BJ (cell line): ENCODE measurements around the gene MAST2. TPM values are rescaled to one million over a fixed set of nuclear protein-coding genes. Genes with fewer than 3 reads are reported as not detected.
"Not testable (repeated sequence)": the region's sequence is repeated elsewhere in the genome, so short reads cannot be mapped to it uniquely, and the experiment has no call there.

ENCODE experiments used
- CTCF ChIA-PET: fragments of 350-600 bp; formaldehyde crosslinking; extraction: SDS; loops from one replicate; lab custom pipeline; 2021; ENCODE audit warnings: antibody characterized with exemption, inconsistent platforms; lab: Yijun Ruan, JAX
- POLR2A ChIA-PET: fragments of 300-600 bp; sonication (Branson Sonifier 250); formaldehyde crosslinking; extraction: SDS; loops from one replicate; lab custom pipeline; 2021; ENCODE audit warnings: antibody characterized with exemption; lab: Charles Lee
- DNase-seq: peaks from one replicate; pipeline ENCODE4 v3.0.0-alpha.2; 2011; ENCODE audit warnings: low read depth
- H3K27me3 ChIP-seq: 2 replicates; pipeline ENCODE4 v1.6.0; 2011; ENCODE audit warnings: low read length; ENCODE audit not compliant: control insufficient read depth, insufficient read depth
- H3K36me3 ChIP-seq: 2 replicates; pipeline ENCODE4 v1.5.1; 2011; ENCODE audit warnings: low read length; ENCODE audit not compliant: control insufficient read depth, insufficient read depth
- H3K4me3 ChIP-seq: 2 replicates; pipeline ENCODE4 v1.5.1; 2011; ENCODE audit warnings: low read depth, mild to moderate bottlenecking, control low read depth, low read length
- polyA plus RNA-seq: library from polyadenylated mRNA; depleted of rRNA; stranded (reverse); fragments of >200 nt; gene quantifications from 2 replicates; pipeline ENCODE4 v1.2.3, GENCODE V29; 2011
- TF ChIP-seq, protein P1 (sequence below): IDR thresholded peaks from 2 replicates; pipeline ENCODE4 v1.5.1; 2011; ENCODE audit warnings: low read depth, mild to moderate bottlenecking, control low read depth, inconsistent platforms, low read length, moderate library complexity; ENCODE audit not compliant: insufficient read depth

MAST2 gene
- polyA plus RNA-seq, 1 experiment = 47.2 TPM

DNA sequence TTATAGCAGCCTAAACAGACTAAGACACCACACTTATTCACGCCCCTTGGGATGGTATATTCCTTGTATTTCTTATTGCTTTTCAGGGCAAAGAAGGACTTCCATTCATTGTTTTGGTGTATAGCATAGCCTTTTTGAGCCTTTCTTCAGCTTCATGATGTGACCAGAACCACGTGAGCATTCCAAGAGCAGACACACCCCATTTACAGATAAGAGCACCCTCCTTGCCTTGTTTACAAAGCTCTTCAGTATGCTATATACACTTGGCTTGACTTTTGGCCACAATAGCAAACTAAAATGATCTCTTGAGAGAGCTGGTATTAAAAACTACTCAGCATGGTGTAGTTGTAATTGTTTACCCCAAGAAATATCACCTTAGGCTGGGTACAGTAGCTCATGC is 250.3 kb downstream of the MAST2 start:
- TF ChIP-seq, protein P1, sequence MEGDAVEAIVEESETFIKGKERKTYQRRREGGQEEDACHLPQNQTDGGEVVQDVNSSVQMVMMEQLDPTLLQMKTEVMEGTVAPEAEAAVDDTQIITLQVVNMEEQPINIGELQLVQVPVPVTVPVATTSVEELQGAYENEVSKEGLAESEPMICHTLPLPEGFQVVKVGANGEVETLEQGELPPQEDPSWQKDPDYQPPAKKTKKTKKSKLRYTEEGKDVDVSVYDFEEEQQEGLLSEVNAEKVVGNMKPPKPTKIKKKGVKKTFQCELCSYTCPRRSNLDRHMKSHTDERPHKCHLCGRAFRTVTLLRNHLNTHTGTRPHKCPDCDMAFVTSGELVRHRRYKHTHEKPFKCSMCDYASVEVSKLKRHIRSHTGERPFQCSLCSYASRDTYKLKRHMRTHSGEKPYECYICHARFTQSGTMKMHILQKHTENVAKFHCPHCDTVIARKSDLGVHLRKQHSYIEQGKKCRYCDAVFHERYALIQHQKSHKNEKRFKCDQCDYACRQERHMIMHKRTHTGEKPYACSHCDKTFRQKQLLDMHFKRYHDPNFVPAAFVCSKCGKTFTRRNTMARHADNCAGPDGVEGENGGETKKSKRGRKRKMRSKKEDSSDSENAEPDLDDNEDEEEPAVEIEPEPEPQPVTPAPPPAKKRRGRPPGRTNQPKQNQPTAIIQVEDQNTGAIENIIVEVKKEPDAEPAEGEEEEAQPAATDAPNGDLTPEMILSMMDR = no peak
- H3K36me3 ChIP-seq = no peaks in the 10 kb centered on the region
- H3K4me3 ChIP-seq = no peak overlapping the region
- DNase-seq = no peak
- CTCF ChIA-PET = interaction anchor here (1.4 kb wide), 1 partner anchor 10 kb away, joined by 7 read pairs; no protein-coding TSS in a partner anchor
- H3K27me3 ChIP-seq = no peaks in the 10 kb centered on the region
- POLR2A ChIA-PET = interaction anchor here (0.7 kb wide), 1 partner anchor 29 kb away, joined by 27 read pairs; no protein-coding TSS in a partner anchor

DNA sequence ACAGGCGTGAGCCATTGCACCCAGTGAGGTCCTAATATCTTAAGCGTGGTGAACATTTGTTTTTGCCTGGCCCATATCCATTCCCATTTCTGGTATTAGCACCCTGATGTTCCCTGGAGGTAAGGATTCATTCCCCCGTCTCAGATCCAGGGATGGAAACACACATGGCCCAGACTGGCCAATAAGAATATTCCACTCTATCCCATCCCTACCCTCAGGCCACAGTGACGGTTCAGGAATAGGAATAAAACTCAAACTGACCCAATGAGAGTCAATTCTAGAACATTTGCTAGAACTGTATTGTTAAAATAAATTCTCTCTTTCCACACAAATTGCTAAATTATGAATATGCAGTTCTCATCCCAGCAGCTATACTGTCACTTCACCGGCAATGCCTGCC is 252.9 kb downstream of the MAST2 start:
- CTCF ChIA-PET = no interaction called here
- POLR2A ChIA-PET = no interaction called here
- H3K27me3 ChIP-seq = no peaks in the 10 kb centered on the region
- no peak overlapping the region for H3K4me3 ChIP-seq
- H3K36me3 ChIP-seq = no peaks in the 10 kb centered on the region
- DNase-seq = no peak
- TF ChIP-seq, protein P1 = no peak

DNA sequence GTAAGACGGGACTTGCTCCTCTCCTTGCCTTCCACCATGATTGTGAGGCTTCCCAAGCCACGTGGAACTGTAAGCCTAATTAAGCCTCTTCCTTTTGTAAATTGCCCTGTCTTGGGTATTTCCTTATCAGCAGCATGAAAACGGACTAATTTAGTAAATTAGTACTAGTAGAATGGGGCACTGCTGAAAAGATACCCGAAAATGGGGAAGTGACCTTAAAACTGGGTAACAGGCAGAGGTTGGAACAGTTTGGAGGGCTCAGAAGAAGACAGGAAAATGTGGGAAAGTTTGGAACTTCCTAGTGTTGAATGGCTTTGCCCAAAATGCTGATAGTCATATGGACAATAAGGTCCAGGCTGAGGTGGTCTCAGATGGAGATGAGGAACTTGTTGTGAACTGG is 253.8 kb downstream of the MAST2 start:
- H3K36me3 ChIP-seq, POLR2A ChIA-PET, H3K27me3 ChIP-seq, CTCF ChIA-PET, DNase-seq, H3K4me3 ChIP-seq: not testable (repeated sequence)

DNA sequence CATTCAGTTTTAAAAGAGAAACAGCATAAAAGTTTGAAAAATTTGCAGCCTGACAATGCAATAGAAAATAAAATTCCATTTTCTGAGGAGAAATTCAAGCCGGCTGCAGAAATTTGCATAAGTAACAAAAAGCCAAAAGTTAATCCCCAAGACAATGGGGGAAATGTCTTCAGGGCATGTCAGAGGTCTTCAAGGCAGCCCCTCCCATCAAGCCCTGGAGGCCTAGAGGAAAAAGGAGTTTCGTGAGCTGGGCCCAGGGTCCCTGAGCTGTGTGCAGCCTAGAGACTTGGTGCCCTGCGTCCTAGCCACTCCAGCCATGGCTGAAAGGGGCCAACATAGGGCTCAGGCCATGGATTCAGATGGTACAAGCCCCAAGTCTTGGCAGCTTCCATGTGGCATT is 254.4 kb downstream of the MAST2 start:
- H3K4me3 ChIP-seq = no peak overlapping the region
- no peaks in the 10 kb centered on the region for H3K27me3 ChIP-seq
- no peak for DNase-seq
- POLR2A ChIA-PET = no interaction called here
- CTCF ChIA-PET = interaction anchor here (1.6 kb wide), 1 partner anchor 15 kb away, joined by 4 read pairs; no protein-coding TSS in a partner anchor
- TF ChIP-seq, protein P1 = no peak
- no peaks in the 10 kb centered on the region for H3K36me3 ChIP-seq

DNA sequence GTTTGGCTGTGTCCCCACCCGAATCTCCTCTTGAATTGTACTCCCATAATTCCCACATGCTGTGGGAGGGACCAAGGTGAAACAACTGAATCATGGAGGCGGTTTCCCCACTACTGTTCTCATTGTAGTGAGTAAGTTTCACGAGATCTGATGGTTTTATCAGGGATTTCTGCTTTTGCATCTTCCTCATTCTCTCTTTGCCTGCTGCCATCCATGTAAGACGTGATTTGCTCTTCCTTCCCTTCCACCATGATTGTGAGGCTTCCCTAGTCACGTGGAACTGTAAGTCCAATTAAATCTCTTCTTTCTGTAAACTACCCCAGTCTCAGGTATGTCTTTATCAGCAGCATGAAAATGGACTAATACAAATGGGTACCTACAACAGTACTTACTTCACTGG is 255.5 kb downstream of the MAST2 start:
- no peak for DNase-seq
- TF ChIP-seq, protein P1 = no peak
- H3K4me3 ChIP-seq = no peak overlapping the region
- ChIA-PET CTCF (interaction anchor here (1.6 kb wide), 1 partner anchor 16 kb away, joined by 4 read pairs; no protein-coding TSS in a partner anchor), POLR2A (no interaction called here)
- no peaks in the 10 kb centered on the region for H3K36me3 ChIP-seq
- no peaks in the 10 kb centered on the region for H3K27me3 ChIP-seq

DNA sequence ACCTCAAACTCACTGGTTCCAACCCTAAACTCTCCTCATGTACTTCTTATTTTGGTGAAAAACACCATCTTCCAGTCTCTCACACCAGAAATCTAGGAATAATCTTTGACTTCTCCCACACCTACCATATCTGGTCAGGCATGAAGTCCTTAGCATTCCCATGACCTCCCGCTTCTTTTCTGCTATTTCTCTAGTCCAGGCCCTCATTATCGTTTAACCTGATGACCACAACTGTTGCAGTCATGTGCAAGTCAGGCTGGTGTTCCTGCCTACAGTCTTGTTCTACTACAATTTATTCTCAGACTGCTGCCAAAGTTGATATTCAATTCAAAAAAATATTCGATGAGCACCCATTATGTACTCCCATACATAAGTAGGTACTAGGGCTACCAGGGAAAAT is 257.7 kb downstream of the MAST2 start:
- Histone ChIP-seq H3K36me3 (no peaks in the 10 kb centered on the region), H3K4me3 (no peak overlapping the region), H3K27me3 (no peaks in the 10 kb centered on the region)
- TF ChIP-seq, protein P1 = no peak
- ChIA-PET CTCF (interaction anchor here (0.9 kb wide), 1 partner anchor 14 kb away, joined by 3 read pairs; no protein-coding TSS in a partner anchor), POLR2A (no interaction called here)
- DNase-seq = no peak
